Measurements from ENCODE around the gene CFAP90.

CFAP90 gene

DNA sequence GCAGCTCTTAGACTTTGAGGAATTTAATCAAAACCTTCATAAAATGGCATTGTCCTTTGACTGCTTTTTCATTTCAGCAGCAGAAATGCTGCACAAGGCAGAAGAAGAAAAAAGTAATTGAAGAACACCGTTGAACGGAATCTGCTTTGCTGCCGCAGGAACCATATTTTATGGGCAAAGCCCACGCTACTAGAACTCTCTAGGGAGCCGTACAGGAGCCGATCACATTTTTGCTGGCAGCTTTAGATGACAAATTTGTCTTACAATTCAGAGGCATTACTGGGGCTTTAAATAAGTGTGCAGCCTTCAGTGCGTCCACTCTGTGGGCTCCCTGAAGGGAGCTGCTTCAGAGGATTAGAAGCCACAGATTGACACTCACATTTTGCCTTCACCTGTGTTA, 5.4 kb downstream of the CFAP90 start:
- no peak overlapping the region for H3K4me3 ChIP-seq (ENCODE audit: insufficient read length, low read depth)
- no peak for DNase-seq (ENCODE audit: low read depth, low spot score)

DNA sequence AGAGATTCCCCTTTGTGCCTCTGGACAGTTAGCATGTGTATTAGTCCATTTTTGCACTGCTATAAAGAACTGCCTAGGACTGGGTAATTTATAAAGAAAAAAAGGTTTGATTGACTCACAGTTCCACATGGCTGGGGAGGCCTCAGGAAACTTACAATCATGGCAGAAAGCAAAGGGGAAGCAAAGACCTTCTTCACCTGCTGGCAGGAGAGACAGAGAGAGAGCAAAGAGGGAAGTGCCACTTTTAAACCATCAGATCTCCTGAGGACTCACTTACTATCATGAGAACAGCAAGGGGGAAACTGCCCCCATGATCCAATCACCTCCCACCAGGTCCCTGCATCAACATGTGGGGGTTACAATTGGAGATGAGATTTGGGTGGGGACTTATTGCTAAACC, 6.0 kb downstream of the CFAP90 start:
- H3K27me3 ChIP-seq (ENCODE audit: insufficient read depth, insufficient read length): peaks cover 17% of the 10 kb centered on the region
- no peaks in the 10 kb centered on the region for H3K4me1 ChIP-seq (ENCODE audit: insufficient read depth, insufficient read length)
- no peak overlapping the region for H3K9ac ChIP-seq (ENCODE audit: insufficient read length, low read depth)
- H3K4me3 ChIP-seq (ENCODE audit: insufficient read length, low read depth): no peak overlapping the region
- no peak for DNase-seq (ENCODE audit: low read depth, low spot score)
- H3K9me3 ChIP-seq (ENCODE audit: insufficient read depth, low read length): no peaks in the 10 kb centered on the region
- no peaks in the 10 kb centered on the region for H3K36me3 ChIP-seq (ENCODE audit: insufficient read depth, insufficient read length, low read length)
- no peak for TF ChIP-seq YY1 (IDR thresholded peaks at IDR 0.05; ENCODE audit: insufficient read depth, insufficient read length)
- TF ChIP-seq ZNF274 (IDR thresholded peaks at IDR 0.05; ENCODE audit: low read depth, low read length): no peak
- TF ChIP-seq SUZ12 (IDR thresholded peaks at IDR 0.05; ENCODE audit: extremely low read depth, insufficient read depth, insufficient read length): no peak

More for the DNA sequence above, 5.4 kb downstream of the CFAP90 start:
- H3K36me3 ChIP-seq (ENCODE audit: insufficient read depth, insufficient read length, low read length): no peaks in the 10 kb centered on the region
- H3K9me3 ChIP-seq (ENCODE audit: insufficient read depth, low read length): no peaks in the 10 kb centered on the region
- TF ChIP-seq YY1 (IDR thresholded peaks at IDR 0.05; ENCODE audit: insufficient read depth, insufficient read length) (no peak), ZNF274 (IDR thresholded peaks at IDR 0.05; ENCODE audit: low read depth, low read length) (no peak), SUZ12 (IDR thresholded peaks at IDR 0.05; ENCODE audit: extremely low read depth, insufficient read depth, insufficient read length) (no peak)
- no peak overlapping the region for H3K9ac ChIP-seq (ENCODE audit: insufficient read length, low read depth)
- H3K27me3 ChIP-seq (ENCODE audit: insufficient read depth, insufficient read length): peaks cover 17% of the 10 kb centered on the region
- H3K4me1 ChIP-seq (ENCODE audit: insufficient read depth, insufficient read length): no peaks in the 10 kb centered on the region

DNA sequence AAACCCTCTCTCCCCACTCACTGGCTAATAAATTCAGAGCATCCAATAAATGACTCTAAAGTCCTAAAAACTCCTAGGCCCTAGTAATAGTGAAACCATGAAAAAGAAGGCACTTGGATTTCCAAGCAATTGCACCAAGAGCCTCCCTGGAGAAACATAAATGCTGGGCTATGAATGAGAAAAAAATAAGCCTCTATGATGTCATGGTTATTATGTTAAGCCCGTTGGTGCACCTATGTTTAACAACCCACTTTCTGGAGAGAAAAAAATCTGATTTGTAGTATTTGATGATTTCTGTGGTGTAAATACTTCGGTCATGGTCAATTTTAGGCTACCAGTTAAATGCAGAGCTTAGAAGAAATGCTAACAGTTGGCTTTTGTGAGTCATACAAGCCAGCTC, 8.4 kb downstream of the CFAP90 start:
- no peak overlapping the region for H3K9ac ChIP-seq (ENCODE audit: insufficient read length, low read depth)
- TF ChIP-seq YY1 (IDR thresholded peaks at IDR 0.05; ENCODE audit: insufficient read depth, insufficient read length): no peak
- TF ChIP-seq ZNF274 (IDR thresholded peaks at IDR 0.05; ENCODE audit: low read depth, low read length): no peak
- no peak for TF ChIP-seq SUZ12 (IDR thresholded peaks at IDR 0.05; ENCODE audit: extremely low read depth, insufficient read depth, insufficient read length)
- H3K27me3 ChIP-seq (ENCODE audit: insufficient read depth, insufficient read length): no peaks in the 10 kb centered on the region
- no peak overlapping the region for H3K4me3 ChIP-seq (ENCODE audit: insufficient read length, low read depth)
- DNase-seq (ENCODE audit: low read depth, low spot score): no peak
- H3K9me3 ChIP-seq (ENCODE audit: insufficient read depth, low read length): no peaks in the 10 kb centered on the region
- H3K4me1 ChIP-seq (ENCODE audit: insufficient read depth, insufficient read length): no peaks in the 10 kb centered on the region
- no peaks in the 10 kb centered on the region for H3K36me3 ChIP-seq (ENCODE audit: insufficient read depth, insufficient read length, low read length)

DNA sequence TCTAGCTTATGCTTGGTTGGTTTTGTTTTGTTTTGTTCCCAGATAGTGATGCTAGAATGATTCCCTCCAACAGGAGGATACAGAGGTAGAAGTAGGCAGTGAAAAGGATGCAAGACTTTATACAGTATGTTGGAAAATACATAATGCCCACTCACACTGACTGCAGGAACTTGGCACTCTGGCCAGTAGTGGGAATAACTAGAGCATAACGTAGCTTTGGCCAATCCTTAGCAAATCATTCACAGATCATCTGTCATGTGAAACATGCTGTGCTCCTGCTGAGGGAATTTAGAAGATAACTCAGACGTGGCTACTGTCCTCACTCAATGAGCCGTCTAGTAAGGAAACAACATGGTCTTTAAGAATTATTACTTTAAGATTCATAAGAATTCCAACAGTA, 13.5 kb downstream of the CFAP90 start:
- Histone ChIP-seq H3K9ac (ENCODE audit: insufficient read length, low read depth) (no peak overlapping the region), H3K4me3 (ENCODE audit: insufficient read length, low read depth) (no peak overlapping the region), H3K27me3 (ENCODE audit: insufficient read depth, insufficient read length) (no peaks in the 10 kb centered on the region), H3K9me3 (ENCODE audit: insufficient read depth, low read length) (no peaks in the 10 kb centered on the region), H3K4me1 (ENCODE audit: insufficient read depth, insufficient read length) (no peaks in the 10 kb centered on the region), H3K36me3 (ENCODE audit: insufficient read depth, insufficient read length, low read length) (no peaks in the 10 kb centered on the region)
- TF ChIP-seq ZNF274 (IDR thresholded peaks at IDR 0.05; ENCODE audit: low read depth, low read length): no peak
- TF ChIP-seq YY1 (IDR thresholded peaks at IDR 0.05; ENCODE audit: insufficient read depth, insufficient read length): no peak
- TF ChIP-seq SUZ12 (IDR thresholded peaks at IDR 0.05; ENCODE audit: extremely low read depth, insufficient read depth, insufficient read length): no peak
- no peak for DNase-seq (ENCODE audit: low read depth, low spot score)

DNA sequence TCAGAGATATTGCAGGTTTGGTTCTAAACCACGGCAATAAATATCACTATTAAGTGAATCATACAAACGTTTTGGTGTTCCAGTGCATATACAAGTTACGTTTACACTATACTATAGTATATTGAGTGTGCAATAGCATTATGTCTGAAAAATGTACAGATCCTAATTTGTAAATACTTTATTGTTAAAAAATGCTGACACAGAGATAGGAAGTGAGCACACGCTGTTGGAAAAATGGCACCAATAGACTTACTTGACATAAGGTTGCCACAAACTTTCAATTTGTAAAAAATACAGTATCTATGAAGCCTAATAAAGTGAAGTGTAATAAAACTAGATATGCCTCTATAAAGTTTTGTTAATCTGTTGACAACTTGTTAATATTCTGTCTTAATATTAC, 16.0 kb downstream of the CFAP90 start:
- Histone ChIP-seq H3K36me3 (ENCODE audit: insufficient read depth, insufficient read length, low read length) (no peaks in the 10 kb centered on the region), H3K4me1 (ENCODE audit: insufficient read depth, insufficient read length) (no peaks in the 10 kb centered on the region), H3K27me3 (ENCODE audit: insufficient read depth, insufficient read length) (no peaks in the 10 kb centered on the region), H3K9ac (ENCODE audit: insufficient read length, low read depth) (no peak overlapping the region), H3K4me3 (ENCODE audit: insufficient read length, low read depth) (no peak overlapping the region), H3K9me3 (ENCODE audit: insufficient read depth, low read length) (no peaks in the 10 kb centered on the region)
- TF ChIP-seq ZNF274 (IDR thresholded peaks at IDR 0.05; ENCODE audit: low read depth, low read length) (no peak), YY1 (IDR thresholded peaks at IDR 0.05; ENCODE audit: insufficient read depth, insufficient read length) (no peak), SUZ12 (IDR thresholded peaks at IDR 0.05; ENCODE audit: extremely low read depth, insufficient read depth, insufficient read length) (no peak)
- no peak for DNase-seq (ENCODE audit: low read depth, low spot score)

DNA sequence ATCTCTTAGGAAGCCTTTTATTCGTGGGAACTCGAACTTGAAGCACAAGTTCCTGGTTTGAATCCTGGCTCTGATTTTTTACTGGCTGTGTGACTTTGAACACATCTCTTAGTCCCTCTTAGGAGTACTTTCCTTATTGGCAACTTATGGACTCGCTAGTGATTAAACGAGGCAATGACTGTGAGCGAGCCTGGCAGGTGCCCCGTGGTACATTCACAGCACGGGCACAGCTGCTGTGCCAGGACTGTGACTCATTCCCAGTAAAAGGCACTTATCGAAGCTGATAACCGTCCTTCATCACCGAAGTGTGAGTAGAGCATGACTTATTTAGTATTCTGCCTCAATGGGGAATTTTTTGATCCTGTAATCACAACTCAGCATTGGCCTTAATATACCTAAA, 22.7 kb downstream of the CFAP90 start:
- no peaks in the 10 kb centered on the region for H3K9me3 ChIP-seq (ENCODE audit: insufficient read depth, low read length)
- no peak overlapping the region for H3K9ac ChIP-seq (ENCODE audit: insufficient read length, low read depth)
- H3K36me3 ChIP-seq (ENCODE audit: insufficient read depth, insufficient read length, low read length): peaks cover 6% of the 10 kb centered on the region
- H3K27me3 ChIP-seq (ENCODE audit: insufficient read depth, insufficient read length): no peaks in the 10 kb centered on the region
- DNase-seq (ENCODE audit: low read depth, low spot score): no peak
- H3K4me3 ChIP-seq (ENCODE audit: insufficient read length, low read depth): no peak overlapping the region
- H3K4me1 ChIP-seq (ENCODE audit: insufficient read depth, insufficient read length): no peaks in the 10 kb centered on the region
- TF ChIP-seq ZNF274 (IDR thresholded peaks at IDR 0.05; ENCODE audit: low read depth, low read length): no peak

DNA sequence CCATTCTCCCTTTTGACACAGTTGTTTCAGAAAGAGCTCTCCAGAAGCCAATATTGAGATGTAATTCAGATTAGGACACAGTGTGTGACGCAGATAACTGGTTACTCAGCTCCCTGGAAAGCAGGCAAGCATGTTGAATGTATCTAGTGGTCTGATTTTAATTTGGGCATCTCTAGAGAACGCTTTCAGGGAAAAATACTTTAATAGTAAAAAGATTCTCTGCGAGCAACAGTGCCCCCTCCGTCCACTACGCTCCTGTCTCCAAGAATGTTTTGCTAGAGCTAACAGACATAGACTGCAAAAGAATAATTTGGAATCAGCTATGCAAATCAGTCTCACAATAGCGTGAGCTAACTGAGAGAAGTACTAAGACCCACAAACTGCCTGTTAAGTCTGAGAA, 23.3 kb downstream of the CFAP90 start:
- no peaks in the 10 kb centered on the region for H3K27me3 ChIP-seq (ENCODE audit: insufficient read depth, insufficient read length)
- TF ChIP-seq YY1 (IDR thresholded peaks at IDR 0.05; ENCODE audit: insufficient read depth, insufficient read length): no peak
- no peak for TF ChIP-seq SUZ12 (IDR thresholded peaks at IDR 0.05; ENCODE audit: extremely low read depth, insufficient read depth, insufficient read length)
- no peak for TF ChIP-seq ZNF274 (IDR thresholded peaks at IDR 0.05; ENCODE audit: low read depth, low read length)
- no peak for DNase-seq (ENCODE audit: low read depth, low spot score)

DNA sequence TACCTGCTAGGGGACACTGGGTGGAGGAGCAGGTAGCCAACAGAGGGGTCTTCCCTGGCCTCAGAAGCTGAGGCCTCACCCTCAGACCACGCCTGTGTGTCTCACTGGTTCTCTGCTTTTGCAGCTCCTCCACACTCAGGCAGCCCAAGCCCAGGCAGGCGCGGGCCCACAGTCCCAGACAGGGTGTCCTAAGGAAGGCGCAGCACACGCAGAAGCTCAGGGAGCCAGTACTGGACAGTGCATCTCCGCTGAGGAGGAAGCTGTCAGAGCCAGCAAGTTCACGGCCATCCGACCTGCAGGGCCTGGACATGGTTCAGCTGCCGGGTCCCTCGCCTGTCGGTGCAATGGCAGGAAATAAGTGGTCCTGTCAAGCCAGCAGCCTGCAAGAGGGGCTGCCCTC, 25.3 kb downstream of the CFAP90 start:
- H3K9ac ChIP-seq (ENCODE audit: insufficient read length, low read depth): no peak overlapping the region
- TF ChIP-seq ZNF274 (IDR thresholded peaks at IDR 0.05; ENCODE audit: low read depth, low read length): no peak
- no peak for TF ChIP-seq YY1 (IDR thresholded peaks at IDR 0.05; ENCODE audit: insufficient read depth, insufficient read length)
- no peak for TF ChIP-seq SUZ12 (IDR thresholded peaks at IDR 0.05; ENCODE audit: extremely low read depth, insufficient read depth, insufficient read length)

More for the DNA sequence above, 23.3 kb downstream of the CFAP90 start:
- peaks cover 6% of the 10 kb centered on the region for H3K36me3 ChIP-seq (ENCODE audit: insufficient read depth, insufficient read length, low read length)
- H3K4me1 ChIP-seq (ENCODE audit: insufficient read depth, insufficient read length): no peaks in the 10 kb centered on the region
- no peak overlapping the region for H3K4me3 ChIP-seq (ENCODE audit: insufficient read length, low read depth)
- no peaks in the 10 kb centered on the region for H3K9me3 ChIP-seq (ENCODE audit: insufficient read depth, low read length)
- H3K9ac ChIP-seq (ENCODE audit: insufficient read length, low read depth): no peak overlapping the region

More for the DNA sequence above, 25.3 kb downstream of the CFAP90 start:
- no peak for DNase-seq (ENCODE audit: low read depth, low spot score)
- no peak overlapping the region for H3K4me3 ChIP-seq (ENCODE audit: insufficient read length, low read depth)
- H3K9me3 ChIP-seq (ENCODE audit: insufficient read depth, low read length): no peaks in the 10 kb centered on the region
- H3K27me3 ChIP-seq (ENCODE audit: insufficient read depth, insufficient read length): no peaks in the 10 kb centered on the region
- peaks cover 12% of the 10 kb centered on the region for H3K36me3 ChIP-seq (ENCODE audit: insufficient read depth, insufficient read length, low read length)
- H3K4me1 ChIP-seq (ENCODE audit: insufficient read depth, insufficient read length): no peaks in the 10 kb centered on the region
